CD4-positive, alpha-beta T cell treated with Interferon gamma for 1 hour (primary cell): ENCODE measurements around the gene CAMTA1.
"Not testable (repeated sequence)": the region's sequence is repeated elsewhere in the genome, so short reads cannot be mapped to it uniquely, and the experiment has no call there.

Experiments
- DNase-seq: peaks from one replicate; pipeline ENCODE4 v3.0.0-alpha.2; 2020

The CAMTA1 gene

DNA sequence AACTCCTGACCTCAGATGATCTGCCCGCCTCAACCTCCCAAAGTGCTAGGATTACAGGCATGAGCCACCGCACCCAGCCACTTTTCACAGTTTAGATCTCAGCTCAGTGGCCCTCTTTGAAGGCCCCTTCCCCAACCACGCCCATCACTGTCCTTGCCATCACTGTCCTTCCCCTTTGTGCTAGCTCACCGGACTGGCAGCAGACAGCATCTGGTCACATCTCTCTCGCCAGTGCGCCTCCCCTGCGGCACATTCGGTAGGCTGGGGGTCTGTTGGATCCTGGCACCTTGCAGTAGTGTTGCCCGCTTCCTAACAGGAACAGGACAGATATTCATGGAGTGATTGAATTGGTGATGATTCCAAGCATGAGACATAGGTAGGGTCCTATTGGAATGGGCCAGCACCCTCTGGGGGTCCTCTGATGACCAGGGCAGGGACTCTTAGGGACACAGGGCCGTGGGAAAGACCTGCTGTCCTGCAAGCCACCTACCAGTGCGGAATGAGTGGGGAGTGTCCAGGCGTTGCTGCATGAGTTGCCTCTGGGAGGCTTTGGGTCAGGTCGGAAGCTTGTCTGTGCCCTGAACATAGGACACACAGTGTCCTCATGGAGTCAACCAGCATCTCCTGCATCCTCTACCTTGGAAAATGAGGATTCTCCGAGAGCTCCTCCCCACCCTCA, 807.0 kb downstream of the CAMTA1 start:
- DNase-seq, result no peak

DNA sequence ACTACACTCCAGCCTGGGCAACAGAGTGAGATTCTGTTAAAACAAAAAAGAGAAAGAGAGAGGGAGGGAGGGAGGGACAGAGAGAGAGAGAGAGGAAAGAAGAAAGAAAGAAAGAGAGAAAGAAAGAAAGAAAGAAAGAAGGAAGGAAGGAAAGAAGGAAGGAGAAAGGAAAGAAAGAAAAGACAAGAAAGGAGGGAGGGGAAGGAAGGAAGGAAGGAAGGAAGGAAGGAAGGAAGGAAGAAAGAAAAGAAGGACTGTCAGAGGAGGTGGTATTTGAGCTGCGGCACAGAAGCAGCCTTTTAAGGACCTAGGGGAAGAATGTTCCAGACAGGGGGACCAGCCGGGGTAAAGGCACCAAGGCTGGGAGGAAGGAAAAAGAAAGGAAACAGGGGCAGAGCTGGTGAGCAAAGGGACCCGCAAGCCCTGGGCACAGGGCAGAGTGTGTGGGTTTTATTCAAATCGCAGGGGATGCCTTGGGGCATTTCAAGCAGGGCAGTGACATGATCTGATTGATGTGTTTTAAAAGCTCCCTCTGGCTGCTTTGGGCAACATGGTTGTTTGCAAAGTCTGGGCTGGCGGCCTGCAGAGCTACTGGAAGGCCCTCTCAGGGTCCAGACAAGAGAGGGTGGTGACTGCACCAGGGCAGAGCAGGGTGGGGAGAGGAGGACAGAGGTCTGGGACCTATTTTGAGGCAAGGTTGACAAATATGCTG, 808.9 kb downstream of the CAMTA1 start:
- DNase-seq, result no peak

DNA sequence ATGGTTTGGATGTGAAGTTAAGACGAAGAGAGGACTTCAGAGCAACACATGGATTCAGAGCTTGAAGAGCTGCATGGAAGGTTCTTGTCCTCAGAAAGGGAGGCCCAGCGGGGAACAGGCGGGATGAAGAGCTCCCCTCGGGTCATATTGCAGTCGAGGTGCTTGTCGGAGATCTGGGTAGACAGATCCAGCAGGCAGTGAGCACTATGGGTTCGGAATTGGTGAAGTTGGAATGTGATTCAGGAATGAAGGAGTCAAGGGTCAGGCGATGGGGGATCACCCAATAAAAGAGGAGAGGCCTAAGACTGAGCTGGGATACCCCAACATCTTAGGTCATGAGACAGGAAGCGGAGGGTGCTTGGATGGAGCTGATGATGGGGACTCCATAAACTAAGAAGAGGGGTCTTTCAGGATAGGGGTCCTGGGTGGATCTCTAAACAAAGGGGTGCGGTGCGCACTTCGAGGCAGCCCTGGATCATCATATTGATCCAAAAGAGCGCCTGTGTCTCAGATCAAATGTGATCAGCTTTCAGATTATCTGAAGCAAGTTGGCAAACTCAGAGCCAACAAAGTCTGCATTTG, 809.6 kb downstream of the CAMTA1 start:
- no peak for DNase-seq

DNA sequence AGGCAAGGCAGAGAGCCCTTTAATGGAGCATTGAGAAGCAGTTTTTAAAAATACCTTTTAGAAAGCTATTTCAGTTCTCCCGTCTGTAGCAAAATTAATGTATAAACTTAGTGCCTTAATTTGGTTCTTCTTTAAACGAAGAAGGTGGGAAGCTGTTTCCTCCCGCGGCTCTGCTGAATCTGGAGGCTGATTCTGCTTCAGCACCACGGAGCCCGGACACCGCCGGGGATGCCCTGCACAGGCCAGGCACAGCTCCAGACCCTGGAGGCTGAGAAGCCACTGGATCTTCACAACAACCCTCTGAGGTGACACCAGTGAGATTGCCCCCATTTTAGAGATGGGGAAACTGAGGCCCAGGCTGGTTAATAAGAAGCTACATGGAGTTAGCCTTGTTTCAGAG, 810.1 kb downstream of the CAMTA1 start:
- no peak for DNase-seq

DNA sequence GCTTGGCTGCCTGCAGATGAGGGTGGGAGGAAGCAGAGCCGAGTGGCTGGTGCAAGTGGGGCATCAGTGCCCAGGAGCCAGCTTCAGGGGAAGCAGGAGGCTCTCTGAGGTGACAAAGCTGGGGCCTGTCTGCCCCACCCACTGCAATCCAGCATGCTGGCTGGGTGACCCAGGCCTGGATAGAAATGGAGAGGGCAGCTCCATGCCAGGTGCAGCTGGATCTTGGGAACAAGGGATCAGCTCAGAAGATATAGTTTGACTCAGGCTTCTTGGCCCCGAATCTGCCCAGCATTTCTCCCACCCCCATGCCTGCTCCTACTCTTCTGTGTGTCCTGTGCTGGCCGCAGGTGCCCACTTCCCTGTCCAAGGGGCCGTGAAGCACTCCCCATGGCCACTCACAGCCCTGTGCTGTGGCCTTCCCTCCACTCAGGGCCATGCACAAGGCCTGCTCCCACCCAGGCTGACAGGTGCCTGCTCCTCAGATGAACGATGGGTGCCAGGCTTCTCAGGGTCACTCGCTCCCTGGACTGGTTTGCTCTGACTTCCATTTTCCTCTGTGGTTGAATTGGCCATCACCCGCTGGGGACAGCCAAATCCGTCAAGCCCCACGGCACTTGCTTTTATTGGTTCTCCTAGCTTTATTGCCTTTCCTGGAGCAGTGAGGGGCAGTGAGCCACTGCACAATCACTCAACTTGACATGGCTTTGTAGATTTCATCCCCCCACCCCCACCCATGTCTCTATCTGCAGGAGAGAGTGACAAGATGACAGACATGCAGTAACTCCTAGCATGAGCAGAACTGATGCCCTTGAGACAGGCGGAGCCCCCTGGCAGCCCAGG, 811.1 kb downstream of the CAMTA1 start:
- DNase-seq, result no peak

DNA sequence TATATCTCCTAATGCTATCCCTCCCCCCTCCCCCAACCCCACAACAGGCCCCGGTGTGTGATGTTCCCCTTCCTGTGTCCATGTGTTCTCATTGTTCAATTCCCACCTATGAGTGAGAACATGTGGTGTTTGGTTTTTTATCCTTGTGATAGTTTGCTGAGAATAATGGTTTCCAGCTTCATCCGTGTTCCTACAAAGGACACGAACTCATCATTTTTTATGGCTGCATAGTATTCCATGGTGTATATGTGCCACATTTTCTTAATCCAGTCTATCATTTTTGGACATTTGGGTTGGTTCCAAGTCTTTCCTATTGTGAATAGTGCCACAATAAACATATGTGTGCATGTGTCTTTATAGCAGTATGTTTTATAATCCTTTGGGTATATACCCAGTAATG, 812.8 kb downstream of the CAMTA1 start:
- not testable (repeated sequence) for DNase-seq

DNA sequence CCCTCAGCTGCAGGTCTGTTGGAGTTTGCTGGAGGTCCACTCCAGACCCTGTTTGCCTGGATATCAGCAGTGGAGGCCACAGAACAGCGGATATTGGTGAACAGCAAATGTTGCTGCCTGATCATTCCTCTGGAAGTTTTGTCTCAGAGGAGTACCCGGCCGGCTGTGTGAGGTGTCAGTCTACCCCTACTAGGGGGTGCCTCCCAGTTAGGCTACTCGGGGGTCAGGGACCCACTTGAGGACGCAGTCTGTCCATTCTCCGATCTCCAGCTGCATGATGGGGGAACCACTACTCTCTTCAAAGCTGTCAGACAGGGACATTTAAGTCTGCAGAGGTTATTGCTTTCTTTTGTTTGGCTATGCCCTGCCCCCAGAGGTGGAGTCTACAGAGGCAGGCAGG, 819.7 kb downstream of the CAMTA1 start:
- DNase-seq, result not testable (repeated sequence)

DNA sequence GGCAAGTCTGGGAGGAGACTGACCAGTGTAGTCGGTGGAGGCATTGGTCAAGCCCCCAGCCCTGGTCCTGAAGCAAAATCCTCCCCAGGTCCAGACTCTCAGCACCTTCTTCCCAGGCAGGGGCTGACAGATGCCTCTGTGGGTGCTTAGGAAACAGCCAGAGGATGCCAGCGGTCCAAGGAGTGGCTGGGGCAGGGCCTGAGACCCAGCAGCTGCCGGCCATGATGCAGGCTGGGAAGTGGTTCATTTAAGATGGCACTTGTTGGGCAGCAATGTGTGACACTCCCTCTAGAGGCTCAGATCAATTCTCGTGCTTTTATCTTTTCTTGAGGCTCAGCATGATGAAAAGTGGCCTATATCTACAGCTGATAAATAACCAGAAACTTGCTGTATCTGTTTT, 820.8 kb downstream of the CAMTA1 start:
- no peak for DNase-seq

DNA sequence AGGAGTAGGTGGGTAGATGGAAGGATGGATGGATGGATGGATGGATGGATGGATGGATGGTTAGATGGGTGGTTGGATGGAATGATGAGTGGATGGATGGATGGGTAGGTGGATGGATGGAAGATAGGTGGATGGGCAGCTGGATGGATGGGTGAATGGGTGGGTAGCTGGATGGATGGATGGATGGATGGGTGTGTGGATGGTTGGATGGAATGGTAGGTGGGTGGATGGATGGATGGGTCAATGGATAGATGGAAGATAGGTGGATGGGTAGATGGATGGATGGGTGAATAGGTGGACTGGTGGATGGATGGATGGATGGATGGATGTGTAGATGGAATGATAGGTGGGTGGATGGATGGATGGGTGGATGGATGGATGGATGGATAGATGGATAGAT, 821.8 kb downstream of the CAMTA1 start:
- DNase-seq, result no peak

DNA sequence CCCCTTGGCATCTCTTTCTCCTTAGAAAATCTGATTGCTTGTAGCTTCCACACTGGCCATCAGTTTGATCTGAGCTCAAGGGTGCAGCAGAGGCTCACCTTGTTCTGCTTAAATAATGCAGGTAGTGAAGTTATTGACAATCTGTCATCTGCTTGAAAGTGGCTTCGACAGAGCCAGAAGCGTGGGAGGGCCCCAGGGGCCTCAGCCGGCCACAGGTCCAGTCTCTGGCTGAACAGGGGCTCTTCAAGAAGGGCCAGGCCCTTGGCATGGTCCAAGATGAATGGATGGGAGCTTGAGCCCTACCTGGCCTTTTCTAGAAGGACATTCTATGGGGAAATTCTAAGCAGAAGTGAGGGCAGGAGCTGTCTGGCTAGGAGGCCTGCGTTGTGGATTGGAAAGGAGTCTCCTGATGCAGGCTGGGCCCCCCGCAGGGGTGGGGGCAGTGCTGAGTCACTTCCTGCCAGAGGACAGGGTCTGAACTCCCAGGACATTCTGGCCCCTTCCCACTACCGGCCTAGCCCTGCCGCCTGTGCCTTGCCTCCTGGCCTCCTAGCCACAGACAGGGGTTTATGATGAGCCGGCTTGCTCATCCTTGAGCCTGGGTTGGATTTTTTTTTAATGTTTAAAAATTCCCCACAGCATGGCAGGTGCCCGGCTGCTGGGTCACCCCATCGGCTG, 823.5 kb downstream of the CAMTA1 start:
- no peak for DNase-seq

DNA sequence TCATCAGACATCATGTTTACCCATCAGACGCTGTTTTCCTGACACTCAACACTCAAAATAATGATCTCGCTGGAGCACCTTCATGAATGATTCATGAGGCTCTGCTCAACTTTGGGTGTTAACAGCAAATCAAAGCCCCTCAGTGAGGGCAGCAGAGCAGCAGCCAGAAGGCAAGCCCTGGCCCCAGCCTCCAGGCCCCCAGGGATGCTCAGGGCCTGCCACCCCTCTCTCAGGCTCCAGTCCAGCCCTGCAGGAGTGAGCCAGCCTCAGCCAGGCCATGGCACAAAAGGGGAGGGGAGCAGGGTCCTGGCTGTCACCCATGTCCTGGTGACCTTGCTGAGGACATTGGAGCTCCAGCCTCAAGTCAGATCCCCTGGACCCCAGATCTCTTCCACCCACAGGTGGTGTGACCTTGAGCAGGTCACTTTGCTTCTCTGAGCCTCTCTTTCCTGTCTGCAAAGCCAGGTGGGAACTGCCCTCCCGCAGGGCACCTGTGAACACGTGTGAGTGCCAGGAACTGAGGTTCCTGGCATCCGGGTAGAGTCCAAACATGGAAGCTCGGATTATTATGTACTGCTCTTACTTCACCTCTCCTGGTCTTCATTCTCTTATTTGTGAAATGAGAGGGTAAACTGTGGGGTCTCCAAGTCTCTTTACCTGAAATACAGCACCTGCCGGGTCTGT, 824.2 kb downstream of the CAMTA1 start:
- no peak for DNase-seq

DNA sequence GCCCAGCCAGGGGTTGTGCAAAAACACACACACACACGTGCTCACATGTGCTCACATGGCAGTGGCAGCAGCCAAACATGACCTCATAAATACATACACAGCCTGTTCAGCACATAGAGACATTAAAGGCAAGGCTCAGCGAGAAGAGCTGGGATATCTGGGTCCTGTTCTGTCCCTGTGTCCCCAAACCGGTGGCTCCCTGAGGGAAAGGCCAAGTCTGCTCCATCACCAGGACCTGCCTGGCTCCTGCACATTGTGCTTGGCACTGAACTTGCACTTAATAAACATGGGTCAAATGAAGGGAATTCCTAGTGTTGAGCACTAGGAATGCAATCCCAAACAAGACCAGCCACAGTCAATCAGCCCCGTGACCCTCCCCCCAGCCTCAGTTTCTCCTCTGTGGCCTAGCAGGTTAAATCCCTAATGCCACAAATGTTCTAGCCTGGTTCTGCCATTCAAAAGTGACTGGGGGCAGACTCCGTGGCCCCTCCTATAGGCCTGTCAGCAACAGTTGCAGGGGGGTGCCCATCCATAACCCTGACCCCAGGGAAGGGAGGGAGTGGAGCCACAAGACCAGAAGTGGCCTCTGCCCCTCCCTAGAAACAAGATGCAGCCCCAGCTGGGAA, 825.0 kb downstream of the CAMTA1 start:
- no peak for DNase-seq

DNA sequence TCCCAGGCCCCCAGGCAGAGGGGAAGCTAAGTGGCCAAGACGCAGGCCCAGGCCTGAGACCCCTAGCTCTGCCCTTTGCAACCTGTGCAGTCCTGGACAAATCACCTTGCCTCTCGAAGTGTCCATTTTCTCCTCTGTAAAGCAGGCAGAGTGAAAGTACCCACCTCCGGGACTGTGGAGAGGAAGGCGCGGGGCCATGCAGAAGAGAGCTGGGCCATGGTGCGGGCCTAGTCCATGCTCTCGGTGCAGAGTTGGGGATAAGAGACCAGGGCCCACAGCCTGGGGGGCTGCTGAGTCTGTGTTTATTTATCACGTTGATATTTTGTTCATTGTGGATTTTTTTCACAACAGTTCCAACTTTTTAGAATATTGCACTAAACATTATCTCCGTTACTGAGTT, 825.7 kb downstream of the CAMTA1 start:
- DNase-seq, result no peak

DNA sequence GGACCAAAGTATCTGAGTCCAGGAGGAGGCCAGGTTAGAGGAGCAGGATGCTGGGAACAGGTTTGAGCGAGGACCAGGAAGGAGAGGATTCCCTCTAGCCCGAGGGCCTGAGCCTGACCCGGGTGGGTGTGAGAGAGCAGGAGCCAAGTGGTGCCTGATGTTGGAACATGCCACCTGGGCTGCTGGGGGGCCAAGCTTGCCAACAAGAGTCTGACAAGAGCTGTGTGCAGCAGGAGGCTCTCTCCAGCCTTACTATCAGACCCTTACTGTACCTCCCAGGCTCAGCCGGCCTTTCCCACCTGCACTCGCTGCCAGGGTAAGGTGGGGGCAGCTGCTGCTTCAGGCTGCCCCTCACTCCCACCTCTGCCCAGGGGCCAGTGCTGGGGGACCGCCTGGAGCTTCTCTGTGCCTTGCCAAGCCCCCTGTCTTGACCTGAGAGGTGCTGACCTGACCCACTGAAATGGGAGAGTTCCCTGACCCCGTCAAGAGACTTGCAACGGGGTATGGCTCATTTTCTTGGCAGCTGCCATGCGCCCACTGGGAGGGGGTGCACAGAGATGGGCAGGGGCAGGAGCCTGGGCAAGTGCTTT, 826.3 kb downstream of the CAMTA1 start:
- DNase-seq, result no peak

DNA sequence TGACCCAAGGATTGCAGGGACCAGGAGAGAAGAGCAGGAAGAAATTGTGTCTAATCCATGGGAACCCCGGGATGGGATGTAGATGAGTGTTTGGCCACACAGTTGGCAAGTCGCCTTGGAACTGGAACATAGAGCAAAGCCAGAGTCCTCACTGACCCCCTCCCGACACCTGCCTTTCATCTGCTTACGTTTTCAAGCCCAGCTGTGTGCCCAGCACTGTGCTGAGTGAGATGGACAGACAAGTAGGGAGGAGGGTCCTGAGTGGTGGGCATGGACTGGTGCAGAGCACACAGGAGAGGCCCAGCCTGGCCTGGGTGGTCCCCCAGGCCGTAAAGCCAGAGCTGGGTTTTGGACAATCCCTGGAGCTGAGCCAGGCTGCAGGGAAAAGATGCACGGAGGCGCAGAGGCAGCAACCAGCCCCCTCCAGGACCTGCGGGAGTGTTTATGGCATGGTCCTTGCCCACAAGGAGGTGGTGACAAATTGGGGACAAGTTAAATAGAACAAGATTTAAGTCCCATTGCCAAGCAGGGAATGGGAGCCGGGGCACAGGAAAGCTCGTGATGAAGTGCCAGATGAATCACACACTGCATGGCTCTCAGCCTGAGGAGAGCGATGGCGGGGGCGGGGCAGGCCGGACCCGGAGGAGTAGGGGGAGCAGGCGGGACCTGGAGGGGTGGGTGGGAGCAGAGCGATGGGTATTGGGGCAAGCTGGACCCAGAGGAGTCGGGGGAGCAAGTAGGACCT, 828.0 kb downstream of the CAMTA1 start:
- DNase-seq, result no peak

DNA sequence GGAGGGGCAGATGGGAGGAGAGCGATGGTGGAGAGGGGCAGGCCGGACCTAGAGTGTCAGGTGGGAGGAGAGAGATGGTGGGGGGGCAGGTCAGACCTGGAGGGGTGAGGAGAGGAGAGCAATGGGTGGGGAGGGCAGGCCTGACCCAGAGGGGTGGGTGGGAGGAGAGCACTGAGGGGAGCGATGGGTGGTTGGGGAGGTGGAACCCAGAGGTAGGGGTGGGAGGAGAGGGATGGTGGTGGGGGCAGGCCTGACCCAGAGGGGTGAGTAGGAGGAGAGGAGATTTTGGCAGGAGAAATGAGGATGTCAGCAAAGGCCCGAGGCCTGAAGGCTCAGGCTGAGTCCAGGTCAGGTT, 828.6 kb downstream of the CAMTA1 start:
- DNase-seq, result no peak

DNA sequence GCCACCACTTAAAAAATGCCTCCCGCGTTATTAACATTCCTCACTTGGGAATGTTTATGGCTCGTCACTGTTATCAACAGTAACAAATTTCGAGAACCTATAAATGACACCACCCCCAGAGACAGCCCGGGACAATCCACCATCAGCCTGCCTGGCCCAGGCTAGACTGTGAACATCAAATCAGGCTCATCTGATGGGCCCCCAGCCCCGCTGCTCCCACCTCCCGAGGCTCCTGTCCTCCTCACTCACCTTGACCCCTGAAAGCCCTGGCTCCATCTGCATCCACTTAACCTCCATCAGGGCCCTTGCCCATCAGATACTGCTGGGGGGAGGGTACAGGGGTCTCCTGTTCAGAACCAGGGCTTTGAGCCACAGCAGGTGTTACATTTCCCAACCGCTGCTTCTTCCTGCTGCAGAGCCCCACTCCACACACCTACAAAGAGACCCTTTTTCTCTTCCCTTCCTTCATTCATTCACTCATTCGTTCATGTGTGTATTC, 829.4 kb downstream of the CAMTA1 start:
- DNase-seq, result no peak

DNA sequence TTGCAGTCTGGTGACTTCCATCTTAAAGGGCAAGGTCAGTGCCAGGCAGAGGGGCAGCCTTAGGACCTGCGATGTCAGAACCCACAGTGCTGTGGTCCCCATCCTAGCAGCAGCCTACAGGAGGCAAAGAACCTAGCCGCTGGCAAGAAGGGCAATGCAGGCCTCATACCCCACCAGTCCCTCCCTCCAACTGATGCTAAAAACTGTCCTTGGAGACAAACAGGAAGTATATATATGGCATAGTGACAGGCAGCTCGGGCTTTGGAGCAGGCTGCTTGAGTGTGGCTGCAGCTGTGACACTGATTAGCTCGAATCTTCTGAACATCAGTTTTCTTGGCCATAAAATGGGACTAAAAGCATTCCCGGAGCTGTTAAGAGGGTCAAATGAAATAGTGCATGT, 829.9 kb downstream of the CAMTA1 start:
- DNase-seq, result no peak

DNA sequence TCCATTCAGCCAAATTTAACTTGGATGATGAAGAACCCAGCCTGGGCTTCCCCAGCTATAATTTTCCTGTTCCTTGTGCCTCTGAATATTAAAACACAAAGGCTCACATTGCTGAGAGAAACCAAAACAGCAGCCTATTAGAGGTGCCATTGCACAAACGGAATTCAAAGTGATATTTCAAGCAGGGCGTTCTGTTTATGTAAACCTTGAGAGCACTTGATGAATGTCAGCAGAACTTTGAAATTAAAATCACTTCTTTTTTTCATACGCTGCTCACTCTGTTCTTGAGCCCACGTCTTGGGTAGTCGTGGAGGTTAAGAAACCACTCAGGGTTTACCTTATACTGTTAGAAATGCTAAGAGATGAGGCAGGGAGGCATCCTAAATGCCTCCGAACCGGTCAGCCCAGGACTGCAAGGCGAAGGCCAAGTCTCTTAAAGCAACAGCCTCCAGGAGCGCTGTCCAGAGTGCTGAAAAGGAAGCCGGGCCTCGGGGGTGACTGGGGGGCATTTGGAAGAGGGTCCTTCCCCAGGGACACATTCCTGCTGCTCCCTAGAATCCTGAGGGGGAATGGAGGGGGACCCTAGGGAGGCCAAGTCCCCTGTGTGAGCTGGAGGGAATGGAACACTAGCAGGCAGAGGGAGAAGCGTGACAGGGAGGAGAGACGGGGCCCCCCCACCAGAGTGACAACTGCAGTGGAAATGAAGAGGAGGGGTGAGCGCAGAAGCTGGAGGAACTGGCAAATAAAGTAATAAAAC, 831.0 kb downstream of the CAMTA1 start:
- no peak for DNase-seq

DNA sequence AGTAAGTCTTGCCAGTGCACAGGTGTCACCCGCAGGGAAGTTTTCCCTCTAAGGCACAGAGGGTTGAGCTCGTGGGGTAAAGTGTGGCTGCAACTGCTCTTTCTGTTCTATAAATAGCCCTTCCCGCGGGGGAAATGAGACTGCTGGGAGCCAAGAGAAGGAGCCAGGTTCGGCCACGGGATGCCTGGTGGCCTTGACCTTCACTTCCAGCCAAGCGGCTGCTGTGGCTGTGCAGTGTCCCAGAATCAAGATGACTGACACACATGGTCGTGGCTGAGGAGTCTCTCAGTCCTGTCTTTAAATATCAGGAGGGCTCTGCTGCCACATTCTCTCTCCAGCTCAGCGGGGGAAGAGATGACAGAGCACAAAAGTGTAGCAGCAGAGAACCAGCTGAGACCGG, 831.7 kb downstream of the CAMTA1 start:
- DNase-seq, result no peak
